ENCODE results near the gene GAK. TPM values are rescaled to one million over a fixed set of nuclear protein-coding genes. Genes with fewer than 3 reads are reported as not detected.

Gene GAK
- polyA plus RNA-seq, 1 donor (not counting 4 experiments of a cell fraction or from before 2014, with no cell fraction given) = 18.4 TPM

DNA sequence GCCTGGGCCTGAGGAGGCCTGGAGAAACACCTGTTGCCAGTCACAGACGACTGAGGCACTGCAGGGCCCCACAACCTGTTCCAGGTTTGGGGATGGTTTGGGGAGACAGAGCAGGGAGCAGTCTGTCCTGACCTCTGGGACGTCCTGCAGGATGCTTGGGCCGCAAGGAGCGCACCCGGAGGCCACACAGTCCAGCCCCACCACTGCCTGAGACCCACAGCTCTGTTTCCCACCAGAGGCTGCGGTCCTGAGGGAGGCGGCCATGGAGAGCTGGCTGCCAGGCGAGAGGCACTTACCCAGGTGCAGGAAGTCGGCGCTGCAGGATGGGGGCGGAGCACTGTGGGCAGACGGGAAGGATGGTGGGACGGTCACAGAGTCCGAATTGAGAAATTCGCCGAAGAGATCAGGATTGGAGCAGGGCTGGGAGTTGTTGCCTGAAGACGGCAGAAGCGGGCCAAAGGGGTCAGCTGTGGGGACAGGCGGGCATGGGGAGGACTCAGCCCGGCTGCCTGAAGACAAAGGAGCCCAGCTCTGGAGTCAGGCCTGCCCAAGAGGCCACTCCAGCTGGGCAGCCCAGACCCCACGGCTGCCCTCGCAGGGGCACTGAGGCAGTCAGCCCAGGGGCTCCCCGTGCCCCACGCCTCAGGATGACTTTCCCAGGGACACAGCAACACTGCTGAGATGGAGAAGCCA lies 65.9 kb downstream of the GAK start:
- DNase-seq (ENCODE audit: low read depth, low spot score) (no peak), FAIRE-seq (no peak)
- H4K20me1 ChIP-seq (ENCODE audit: control insufficient read depth, extremely low read depth, insufficient read depth, low read length) = no peaks in the 10 kb centered on the region
- H3K4me3 ChIP-seq (ENCODE audit: control insufficient read depth in 2 of 3, extremely low read depth in 1 of 3, insufficient read depth in 2 of 3, low read depth in 1 of 3, low read length in 3 of 3) = no peak overlapping the region
- dilution Hi-C loops (cut with MboI; ENCODE audit: extremely low pct_ligation_motif_present, low sequenced_read_pairs) = no loop called here
- no peak overlapping the region for H3K9ac ChIP-seq (ENCODE audit: control insufficient read depth, extremely low read depth, insufficient read depth, low read length)
- H3K36me3 ChIP-seq (ENCODE audit: control insufficient read depth in 2 of 2, extremely low read depth in 1 of 2, insufficient read depth in 2 of 2, low read length in 2 of 2) = peaks cover 24 to 32% of the 10 kb centered on the region in 2 experiments
- no peaks in the 10 kb centered on the region for H3K4me1 ChIP-seq (ENCODE audit: control insufficient read depth, extremely low read depth, insufficient read depth, low read length)
- no peaks in the 10 kb centered on the region for H3K9me1 ChIP-seq (ENCODE audit: control insufficient read depth, extremely low read depth, insufficient read depth, low read length)
- H3K4me2 ChIP-seq (ENCODE audit: control insufficient read depth, extremely low read depth, insufficient read depth, low read depth, low read length) = no peak overlapping the region
- TF ChIP-seq, protein P1, sequence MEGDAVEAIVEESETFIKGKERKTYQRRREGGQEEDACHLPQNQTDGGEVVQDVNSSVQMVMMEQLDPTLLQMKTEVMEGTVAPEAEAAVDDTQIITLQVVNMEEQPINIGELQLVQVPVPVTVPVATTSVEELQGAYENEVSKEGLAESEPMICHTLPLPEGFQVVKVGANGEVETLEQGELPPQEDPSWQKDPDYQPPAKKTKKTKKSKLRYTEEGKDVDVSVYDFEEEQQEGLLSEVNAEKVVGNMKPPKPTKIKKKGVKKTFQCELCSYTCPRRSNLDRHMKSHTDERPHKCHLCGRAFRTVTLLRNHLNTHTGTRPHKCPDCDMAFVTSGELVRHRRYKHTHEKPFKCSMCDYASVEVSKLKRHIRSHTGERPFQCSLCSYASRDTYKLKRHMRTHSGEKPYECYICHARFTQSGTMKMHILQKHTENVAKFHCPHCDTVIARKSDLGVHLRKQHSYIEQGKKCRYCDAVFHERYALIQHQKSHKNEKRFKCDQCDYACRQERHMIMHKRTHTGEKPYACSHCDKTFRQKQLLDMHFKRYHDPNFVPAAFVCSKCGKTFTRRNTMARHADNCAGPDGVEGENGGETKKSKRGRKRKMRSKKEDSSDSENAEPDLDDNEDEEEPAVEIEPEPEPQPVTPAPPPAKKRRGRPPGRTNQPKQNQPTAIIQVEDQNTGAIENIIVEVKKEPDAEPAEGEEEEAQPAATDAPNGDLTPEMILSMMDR (optimal IDR thresholded peaks at IDR 0.05 in 1 of 3, IDR thresholded peaks at IDR 0.05 in 1 of 3, conservative IDR thresholded peaks at IDR 0.05 in 1 of 3; ENCODE audit: extremely low read depth in 1 of 3, insufficient read depth in 2 of 3, low read length in 3 of 3) = no peak
- no peak for TF ChIP-seq EZH2 (IDR thresholded peaks at IDR 0.05; ENCODE audit: low read length)
- no peaks in the 10 kb centered on the region for H3K27me3 ChIP-seq (ENCODE audit: control insufficient read depth, extremely low read depth, insufficient read depth, low read length)
- H3K9me3 ChIP-seq (ENCODE audit: control insufficient read depth, low read depth, low read length) = no peaks in the 10 kb centered on the region
- H3K27ac ChIP-seq (ENCODE audit: control insufficient read depth, insufficient read depth, low read length) = no peak overlapping the region
- H2AFZ ChIP-seq (ENCODE audit: control insufficient read depth, low read length) = no peak overlapping the region
- no peaks in the 10 kb centered on the region for H3K79me2 ChIP-seq (ENCODE audit: control insufficient read depth, insufficient read depth, low read length)

DNA sequence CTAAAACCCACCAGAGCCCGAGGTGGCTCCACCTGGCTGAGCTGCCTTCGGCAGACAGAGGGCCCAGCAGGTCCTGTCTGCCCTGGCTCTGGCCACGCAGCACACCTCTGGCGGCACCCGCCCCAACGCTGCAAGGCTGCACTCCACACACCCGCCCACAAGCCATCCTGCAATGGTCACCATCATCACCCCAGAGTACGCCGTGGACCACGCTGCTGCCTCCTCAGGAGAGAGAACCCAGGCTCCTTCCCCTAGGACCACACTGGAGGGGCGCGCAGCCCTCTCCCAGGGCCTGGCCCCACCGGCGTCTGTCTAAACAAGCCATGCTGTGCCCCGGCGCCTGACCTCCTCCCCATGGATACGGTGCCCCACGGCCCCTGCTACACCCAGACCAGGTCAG lies 66.5 kb downstream of the GAK start:
- FAIRE-seq (no peak), DNase-seq (ENCODE audit: low read depth, low spot score) (no peak)
- no peaks in the 10 kb centered on the region for H3K9me3 ChIP-seq (ENCODE audit: control insufficient read depth, low read depth, low read length)
- H3K9ac ChIP-seq (ENCODE audit: control insufficient read depth, extremely low read depth, insufficient read depth, low read length) = no peak overlapping the region
- H3K4me3 ChIP-seq (ENCODE audit: control insufficient read depth in 2 of 3, extremely low read depth in 1 of 3, insufficient read depth in 2 of 3, low read depth in 1 of 3, low read length in 3 of 3) = no peak overlapping the region
- dilution Hi-C loops (cut with MboI; ENCODE audit: extremely low pct_ligation_motif_present, low sequenced_read_pairs) = no loop called here
- H3K27ac ChIP-seq (ENCODE audit: control insufficient read depth, insufficient read depth, low read length) = no peak overlapping the region
- no peaks in the 10 kb centered on the region for H3K79me2 ChIP-seq (ENCODE audit: control insufficient read depth, insufficient read depth, low read length)
- TF ChIP-seq, protein P1 (optimal IDR thresholded peaks at IDR 0.05 in 1 of 3, IDR thresholded peaks at IDR 0.05 in 1 of 3, conservative IDR thresholded peaks at IDR 0.05 in 1 of 3; ENCODE audit: extremely low read depth in 1 of 3, insufficient read depth in 2 of 3, low read length in 3 of 3) = no peak
- TF ChIP-seq EZH2 (IDR thresholded peaks at IDR 0.05; ENCODE audit: low read length) = no peak
- no peaks in the 10 kb centered on the region for H3K27me3 ChIP-seq (ENCODE audit: control insufficient read depth, extremely low read depth, insufficient read depth, low read length)
- no peaks in the 10 kb centered on the region for H3K4me1 ChIP-seq (ENCODE audit: control insufficient read depth, extremely low read depth, insufficient read depth, low read length)
- no peak overlapping the region for H3K4me2 ChIP-seq (ENCODE audit: control insufficient read depth, extremely low read depth, insufficient read depth, low read depth, low read length)
- H3K36me3 ChIP-seq (ENCODE audit: control insufficient read depth in 2 of 2, extremely low read depth in 1 of 2, insufficient read depth in 2 of 2, low read length in 2 of 2) = peaks cover 24 to 32% of the 10 kb centered on the region in 2 experiments
- no peaks in the 10 kb centered on the region for H4K20me1 ChIP-seq (ENCODE audit: control insufficient read depth, extremely low read depth, insufficient read depth, low read length)
- no peak overlapping the region for H2AFZ ChIP-seq (ENCODE audit: control insufficient read depth, low read length)
- H3K9me1 ChIP-seq (ENCODE audit: control insufficient read depth, extremely low read depth, insufficient read depth, low read length) = no peaks in the 10 kb centered on the region

Measured in keratinocyte (primary cell).